HG03439 (cell line): ENCODE measurements around the gene S100A1.

Experiments
- ATAC-seq: cut with Tn5 transposase; IDR thresholded peaks from one replicate; pipeline ENCODE4 v1.9.1; 2021; ENCODE audit warnings: mild to moderate bottlenecking, moderate library complexity; ENCODE audit not compliant: unreplicated experiment

Gene S100A1

GRCh38 chr1:153609585-153609907, 18.7 kb upstream of the S100A1 start:
- no peak for ATAC-seq

GRCh38 chr1:153610334-153610733, 17.9 kb upstream of the S100A1 start:
- ATAC-seq: no peak

GRCh38 chr1:153610811-153611301, 17.4 kb upstream of the S100A1 start:
- ATAC-seq: no peak

- no peak for ATAC-seq
These were observed 16.9 kb upstream of the S100A1 start for GRCh38 chr1:153611356-153611755.

- no peak for ATAC-seq
These were observed 16.0 kb upstream of the S100A1 start for GRCh38 chr1:153612111-153612754.

- no peak for ATAC-seq
These were observed 15.4 kb upstream of the S100A1 start, which contains the start of gene S100A16 for GRCh38 chr1:153612755-153613331. TSS of gene S100A16 (minus strand) at chr1:153613137. CDS start at chr1:153608151, 4,986 bp downstream.

- no peak for ATAC-seq
These were observed 14.8 kb upstream of the S100A1 start for GRCh38 chr1:153613406-153613805.

- ATAC-seq: no peak
These were observed 13.9 kb upstream of the S100A1 start for GRCh38 chr1:153614189-153614900.

GRCh38 chr1:153614906-153615305, 13.3 kb upstream of the S100A1 start:
- ATAC-seq: no peak

GRCh38 chr1:153615406-153615805, 12.8 kb upstream of the S100A1 start:
- no peak for ATAC-seq

GRCh38 chr1:153616144-153616916, 11.9 kb upstream of the S100A1 start, which contains the start of gene S100A14:
TSS of gene S100A14 (minus strand) at chr1:153616325. CDS start at chr1:153615858, 467 bp downstream.
- no peak for ATAC-seq

GRCh38 chr1:153616917-153617311, 11.3 kb upstream of the S100A1 start:
- ATAC-seq: no peak

- no peak for ATAC-seq
These were observed 10.6 kb upstream of the S100A1 start for GRCh38 chr1:153617663-153618062.

- no peak for ATAC-seq
These were observed 9.1 kb upstream of the S100A1 start for GRCh38 chr1:153619171-153619570.

GRCh38 chr1:153623101-153623500, 5.1 kb upstream of the S100A1 start:
- no peak for ATAC-seq

GRCh38 chr1:153624965-153625611, 3.1 kb upstream of the S100A1 start:
- ATAC-seq: no peak

- no peak for ATAC-seq
These were observed 1.7 kb upstream of the S100A1 start for GRCh38 chr1:153626477-153626903.

GRCh38 chr1:153626904-153627714, 1.1 kb upstream of the S100A1 start, which contains the start of gene S100A13:
TSS of gene S100A13 (minus strand) at chr1:153627505. CDS start at chr1:153626472, 1,033 bp downstream.
- ATAC-seq: no peak

- no peak for ATAC-seq
These were observed 556 bp downstream of the S100A1 start for GRCh38 chr1:153628638-153629342.
